Measurements from ENCODE around the gene CAND2.

The CAND2 gene

GRCh38 chr3:12785096-12785495 lies 11.4 kb upstream of the CAND2 start:
- TF ChIP-seq CTCF (IDR thresholded peaks at IDR 0.05) = no peak

- TF ChIP-seq CTCF (IDR thresholded peaks at IDR 0.05) = 0 out of 2 replicates have a peak, but pooled peaks have one; percentile 7
Observed at GRCh38 chr3:12787346-12787745, 9.1 kb upstream of the CAND2 start.

- no peak for TF ChIP-seq CTCF (IDR thresholded peaks at IDR 0.05)
Observed at GRCh38 chr3:12791430-12791829, 5.0 kb upstream of the CAND2 start.

GRCh38 chr3:12793701-12794100 lies 2.8 kb upstream of the CAND2 start:
- no peak for TF ChIP-seq CTCF (IDR thresholded peaks at IDR 0.05)

GRCh38 chr3:12797124-12797891 lies 828 bp downstream of the CAND2 start:
- no peak for TF ChIP-seq CTCF (IDR thresholded peaks at IDR 0.05)

GRCh38 chr3:12797892-12798558 lies 1.5 kb downstream of the CAND2 start:
- TF ChIP-seq CTCF (IDR thresholded peaks at IDR 0.05) = no peak

- TF ChIP-seq CTCF (IDR thresholded peaks at IDR 0.05) = no peak
Observed at GRCh38 chr3:12798559-12799179, 2.2 kb downstream of the CAND2 start.

All from LNCAP (cell line).